Measurements from ENCODE around the gene ABR. TPM values are rescaled to one million over a fixed set of nuclear protein-coding genes. Genes with fewer than 3 reads are reported as not detected.

ABR gene
- total RNA-seq, 1 donor from 2014 or later = 63.6 TPM

DNA sequence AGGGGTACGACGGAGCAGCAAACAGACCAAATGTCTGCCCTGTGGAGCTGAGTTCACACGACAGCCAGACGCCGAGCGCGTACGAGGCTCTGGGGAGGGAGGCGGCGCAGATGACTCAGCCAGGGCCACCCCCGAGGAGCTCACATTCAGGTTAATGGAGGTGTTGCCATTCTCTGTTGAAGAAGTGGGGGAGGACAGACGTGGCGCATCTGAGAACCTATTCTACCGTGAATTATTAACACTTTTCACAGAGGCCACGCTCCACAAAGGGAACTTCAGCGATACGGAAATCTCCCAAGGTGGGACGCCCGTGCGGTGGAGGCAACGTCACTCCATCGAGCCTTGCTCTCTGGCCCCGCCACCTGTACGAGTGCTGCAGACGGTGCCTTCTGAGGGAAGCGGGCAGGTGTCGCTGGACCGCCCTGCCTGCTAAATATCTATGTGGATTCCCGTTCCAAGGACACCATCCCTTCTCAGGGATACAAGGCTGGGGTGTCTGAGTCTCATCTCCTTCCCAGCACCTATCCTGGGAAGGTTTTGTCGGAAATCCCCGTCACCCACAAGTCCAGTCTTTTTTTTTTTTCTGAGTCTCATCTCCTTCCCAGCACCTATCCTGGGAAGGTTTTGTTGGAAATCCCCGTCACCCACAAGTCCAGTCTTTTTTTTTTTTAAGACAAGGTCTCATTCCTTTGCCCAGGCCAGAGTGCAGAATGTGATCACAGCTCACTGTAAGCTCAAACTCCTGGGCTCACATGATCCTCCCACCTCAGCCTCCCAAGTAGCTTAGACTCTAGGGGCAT, 19.0 kb downstream of the ABR start:
- no peak overlapping the region for H3K27ac Mint-ChIP-seq
- DNase-seq (ENCODE audit: extremely low spot score, unreplicated experiment) = no peak

DNA sequence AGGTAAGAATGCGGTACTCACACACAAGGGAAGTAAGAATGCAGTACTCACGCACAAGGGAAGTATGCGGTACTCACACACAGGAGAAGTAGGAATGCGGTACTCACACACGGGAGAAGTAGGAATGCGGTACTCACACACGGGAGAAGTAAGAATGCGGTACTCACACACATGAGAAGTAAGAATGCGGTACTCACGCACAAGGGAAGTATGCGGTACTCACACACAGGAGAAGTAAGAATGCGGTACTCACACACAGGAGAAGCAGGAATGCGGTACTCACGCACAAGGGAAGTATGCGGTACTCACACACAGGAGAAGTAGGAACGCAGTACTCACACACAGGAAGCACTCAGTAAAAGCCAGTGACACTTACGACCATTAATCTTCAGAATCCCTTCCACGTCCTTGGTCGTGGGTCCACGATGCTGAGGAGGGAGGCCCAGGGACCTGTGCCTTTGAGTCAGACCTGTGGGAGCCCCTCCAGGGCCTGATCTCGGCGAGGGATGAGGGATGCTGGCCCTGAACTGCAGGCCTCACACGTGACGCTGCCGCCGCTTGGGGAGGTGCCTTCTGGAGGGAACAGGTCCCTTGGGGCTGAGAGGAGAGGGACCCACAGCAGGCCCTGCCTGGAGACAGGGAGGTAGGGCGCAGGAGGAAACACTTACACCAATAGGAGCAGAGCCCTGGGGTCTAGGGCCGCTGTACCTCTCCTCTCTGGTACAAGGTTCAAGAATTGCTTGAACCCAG, 20.2 kb downstream of the ABR start:
- Mint-ChIP-seq H3K27me3 (no peaks in the 10 kb centered on the region), H3K27ac (no peak overlapping the region), H3K4me1 (ENCODE audit: unreplicated experiment) (no peaks in the 10 kb centered on the region), H3K4me3 (no peak overlapping the region), H3K36me3 (peaks cover 7% of the 10 kb centered on the region), H3K9me3 (no peaks in the 10 kb centered on the region)
- no peak for DNase-seq (ENCODE audit: extremely low spot score, unreplicated experiment)
- TF ChIP-seq, protein P1, sequence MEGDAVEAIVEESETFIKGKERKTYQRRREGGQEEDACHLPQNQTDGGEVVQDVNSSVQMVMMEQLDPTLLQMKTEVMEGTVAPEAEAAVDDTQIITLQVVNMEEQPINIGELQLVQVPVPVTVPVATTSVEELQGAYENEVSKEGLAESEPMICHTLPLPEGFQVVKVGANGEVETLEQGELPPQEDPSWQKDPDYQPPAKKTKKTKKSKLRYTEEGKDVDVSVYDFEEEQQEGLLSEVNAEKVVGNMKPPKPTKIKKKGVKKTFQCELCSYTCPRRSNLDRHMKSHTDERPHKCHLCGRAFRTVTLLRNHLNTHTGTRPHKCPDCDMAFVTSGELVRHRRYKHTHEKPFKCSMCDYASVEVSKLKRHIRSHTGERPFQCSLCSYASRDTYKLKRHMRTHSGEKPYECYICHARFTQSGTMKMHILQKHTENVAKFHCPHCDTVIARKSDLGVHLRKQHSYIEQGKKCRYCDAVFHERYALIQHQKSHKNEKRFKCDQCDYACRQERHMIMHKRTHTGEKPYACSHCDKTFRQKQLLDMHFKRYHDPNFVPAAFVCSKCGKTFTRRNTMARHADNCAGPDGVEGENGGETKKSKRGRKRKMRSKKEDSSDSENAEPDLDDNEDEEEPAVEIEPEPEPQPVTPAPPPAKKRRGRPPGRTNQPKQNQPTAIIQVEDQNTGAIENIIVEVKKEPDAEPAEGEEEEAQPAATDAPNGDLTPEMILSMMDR (conservative IDR thresholded peaks at IDR 0.05) = no peak

More for the DNA sequence above, 19.0 kb downstream of the ABR start:
- no peaks in the 10 kb centered on the region for H3K9me3 Mint-ChIP-seq
- TF ChIP-seq, protein P1 (conservative IDR thresholded peaks at IDR 0.05) = no peak
- H3K4me1 Mint-ChIP-seq (ENCODE audit: unreplicated experiment) = no peaks in the 10 kb centered on the region
- no peak overlapping the region for H3K4me3 Mint-ChIP-seq
- H3K36me3 Mint-ChIP-seq = peaks cover 7% of the 10 kb centered on the region
- H3K27me3 Mint-ChIP-seq = no peaks in the 10 kb centered on the region

DNA sequence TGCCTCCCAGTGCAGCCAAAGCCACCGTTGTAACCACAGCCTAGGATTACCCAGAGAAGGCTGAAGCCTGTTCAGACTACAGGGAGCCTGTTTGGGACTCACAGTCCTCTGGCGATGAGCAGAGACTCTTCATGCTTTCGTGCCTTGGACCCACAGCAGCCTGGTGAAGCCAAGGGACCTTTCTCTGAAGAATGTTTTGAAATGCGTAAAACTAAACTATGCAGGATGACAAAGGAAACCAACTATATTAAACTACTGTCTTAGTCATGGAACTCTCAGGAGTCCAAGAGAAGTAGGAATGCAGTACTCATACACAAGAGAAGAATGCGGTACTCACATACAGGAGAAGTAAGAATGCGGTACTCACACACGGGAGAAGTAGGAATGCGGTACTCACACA, 20.9 kb downstream of the ABR start:
- no peak for DNase-seq (ENCODE audit: extremely low spot score, unreplicated experiment)
- no peaks in the 10 kb centered on the region for H3K9me3 Mint-ChIP-seq
- H3K4me1 Mint-ChIP-seq (ENCODE audit: unreplicated experiment) = no peaks in the 10 kb centered on the region
- H3K27ac Mint-ChIP-seq = no peak overlapping the region
- H3K27me3 Mint-ChIP-seq = no peaks in the 10 kb centered on the region
- peaks cover 7% of the 10 kb centered on the region for H3K36me3 Mint-ChIP-seq
- TF ChIP-seq, protein P1 (conservative IDR thresholded peaks at IDR 0.05) = no peak
- H3K4me3 Mint-ChIP-seq = no peak overlapping the region

DNA sequence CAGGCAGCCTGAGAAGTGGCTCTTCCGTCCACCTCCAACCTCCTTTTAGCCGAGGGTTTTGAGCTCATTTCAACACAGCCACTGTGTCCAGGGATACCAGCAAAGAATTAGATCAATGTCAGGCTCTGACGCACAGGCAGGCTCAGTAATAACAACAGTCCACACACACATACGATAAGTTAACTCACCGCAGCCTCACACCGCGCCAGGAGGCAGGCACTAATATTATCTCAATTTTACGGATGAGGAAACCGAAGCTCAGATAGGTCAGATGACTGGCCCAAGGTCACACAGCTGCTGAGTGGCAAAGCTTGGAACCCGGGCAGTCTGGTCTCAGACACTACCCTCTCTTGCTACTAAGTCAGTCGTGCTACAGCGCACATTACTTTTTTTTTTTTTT, 22.9 kb downstream of the ABR start:
- Mint-ChIP-seq H3K27me3 (no peaks in the 10 kb centered on the region), H3K36me3 (peaks cover 7% of the 10 kb centered on the region), H3K4me3 (no peak overlapping the region), H3K4me1 (ENCODE audit: unreplicated experiment) (no peaks in the 10 kb centered on the region), H3K9me3 (no peaks in the 10 kb centered on the region), H3K27ac (no peak overlapping the region)
- no peak for DNase-seq (ENCODE audit: extremely low spot score, unreplicated experiment)
- TF ChIP-seq, protein P1 (conservative IDR thresholded peaks at IDR 0.05) = no peak

DNA sequence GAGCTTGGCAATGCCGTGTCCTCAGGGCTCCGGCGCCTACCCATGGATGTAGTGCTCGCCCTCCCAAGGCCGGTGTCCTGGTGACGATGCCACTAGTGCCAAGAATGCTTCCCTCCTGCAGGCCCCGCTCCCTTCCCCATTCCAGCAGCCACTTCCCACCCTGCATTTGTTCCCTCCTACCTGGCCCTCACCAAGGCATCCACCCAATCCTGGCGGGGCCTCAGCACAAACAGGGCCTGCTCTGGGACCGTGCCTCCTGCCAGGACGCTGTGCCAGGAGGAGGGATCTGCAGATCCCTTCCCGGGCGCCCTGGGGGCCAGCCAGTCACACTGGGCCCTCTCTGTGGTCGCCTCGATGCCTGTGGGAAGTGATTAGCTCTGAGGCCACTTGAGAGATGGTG, 25.1 kb downstream of the ABR start:
- no peaks in the 10 kb centered on the region for H3K27me3 Mint-ChIP-seq
- H3K27ac Mint-ChIP-seq = no peak overlapping the region

More for the DNA sequence above, 25.1 kb downstream of the ABR start:
- Mint-ChIP-seq H3K4me1 (ENCODE audit: unreplicated experiment) (no peaks in the 10 kb centered on the region), H3K4me3 (no peak overlapping the region), H3K9me3 (no peaks in the 10 kb centered on the region), H3K36me3 (peaks cover 4% of the 10 kb centered on the region)
- DNase-seq (ENCODE audit: extremely low spot score, unreplicated experiment) = no peak
- TF ChIP-seq, protein P1 (conservative IDR thresholded peaks at IDR 0.05) = no peak

Measured in type B pancreatic cell (in vitro differentiated cells).